Stimulated activated memory B cell treated with anti-CD40 and anti-IgM and Interleukin-4, amounts not matched to agents 10 μg/mL and 1 μg/mL and 100 μg/mL, for 72 hours (primary cell): ENCODE measurements around the gene FUBP3.

Source experiments
- ATAC-seq: fragments of 150-1000 bp; cut with Tn5 transposase; 2 replicates; pipeline ENCODE4 v1.10.0; 2021
- H3K27ac Mint-ChIP-seq: one replicate; pipeline ENCODE4 v1.8.0; 2022; ENCODE audit warnings: mild to moderate bottlenecking, mixed read lengths
- H3K27me3 Mint-ChIP-seq: one replicate; pipeline ENCODE4 v1.8.0; 2022; ENCODE audit warnings: mixed read lengths
- H3K36me3 Mint-ChIP-seq: one replicate; pipeline ENCODE4 v1.8.0; 2022; ENCODE audit warnings: mixed read lengths
- H3K4me1 Mint-ChIP-seq: one replicate; pipeline ENCODE4 v1.8.0; 2022; ENCODE audit warnings: mixed read lengths
- H3K4me3 Mint-ChIP-seq: one replicate; pipeline ENCODE4 v1.8.0; 2022; ENCODE audit warnings: mild to moderate bottlenecking, moderate library complexity, mixed read lengths
- H3K9me3 Mint-ChIP-seq: one replicate; pipeline ENCODE4 v1.8.0; 2022; ENCODE audit warnings: mixed read lengths

Gene FUBP3

GRCh38 chr9:130666393-130667119, 87.2 kb downstream of the FUBP3 start:
- ATAC-seq = no peak
- peaks cover 73% of the 10 kb centered on the region for H3K27me3 Mint-ChIP-seq
- H3K9me3 Mint-ChIP-seq = no peaks in the 10 kb centered on the region
- H3K4me1 Mint-ChIP-seq = peaks cover 34% of the 10 kb centered on the region
- peaks cover 5% of the 10 kb centered on the region for H3K36me3 Mint-ChIP-seq
- H3K4me3 Mint-ChIP-seq = no peak overlapping the region
- H3K27ac Mint-ChIP-seq = no peak overlapping the region

GRCh38 chr9:130667120-130667435, 87.7 kb downstream of the FUBP3 start:
- no peak overlapping the region for H3K4me3 Mint-ChIP-seq
- no peak overlapping the region for H3K27ac Mint-ChIP-seq
- peaks cover 68% of the 10 kb centered on the region for H3K27me3 Mint-ChIP-seq
- H3K36me3 Mint-ChIP-seq = peaks cover 5% of the 10 kb centered on the region
- peaks cover 29% of the 10 kb centered on the region for H3K4me1 Mint-ChIP-seq
- ATAC-seq = no peak
- H3K9me3 Mint-ChIP-seq = no peaks in the 10 kb centered on the region

- Mint-ChIP-seq H3K9me3 (no peaks in the 10 kb centered on the region), H3K36me3 (peaks cover 5% of the 10 kb centered on the region), H3K27ac (no peak overlapping the region), H3K27me3 (peaks cover 57% of the 10 kb centered on the region), H3K4me1 (peaks cover 17% of the 10 kb centered on the region), H3K4me3 (no peak overlapping the region)
- no peak for ATAC-seq
These were observed 88.8 kb downstream of the FUBP3 start for GRCh38 chr9:130668196-130668595.

GRCh38 chr9:130668659-130669058, 89.3 kb downstream of the FUBP3 start:
- no peak overlapping the region for H3K4me3 Mint-ChIP-seq
- H3K27ac Mint-ChIP-seq = no peak overlapping the region
- peaks cover 16% of the 10 kb centered on the region for H3K4me1 Mint-ChIP-seq
- peaks cover 52% of the 10 kb centered on the region for H3K27me3 Mint-ChIP-seq
- ATAC-seq = no peak
- no peaks in the 10 kb centered on the region for H3K9me3 Mint-ChIP-seq
- peaks cover 5% of the 10 kb centered on the region for H3K36me3 Mint-ChIP-seq

- H3K27ac Mint-ChIP-seq = no peak overlapping the region
- H3K4me3 Mint-ChIP-seq = no peak overlapping the region
- peaks cover 39% of the 10 kb centered on the region for H3K27me3 Mint-ChIP-seq
- H3K9me3 Mint-ChIP-seq = no peaks in the 10 kb centered on the region
- H3K36me3 Mint-ChIP-seq = peaks cover 5% of the 10 kb centered on the region
- ATAC-seq = no peak
- peaks cover 10% of the 10 kb centered on the region for H3K4me1 Mint-ChIP-seq
These were observed 90.6 kb downstream of the FUBP3 start for GRCh38 chr9:130669965-130670364.

GRCh38 chr9:130670644-130671043, 91.3 kb downstream of the FUBP3 start:
- H3K4me3 Mint-ChIP-seq = no peak overlapping the region
- H3K36me3 Mint-ChIP-seq = no peaks in the 10 kb centered on the region
- peaks cover 4% of the 10 kb centered on the region for H3K4me1 Mint-ChIP-seq
- no peak overlapping the region for H3K27ac Mint-ChIP-seq
- peak; percentile 42 for ATAC-seq
- H3K27me3 Mint-ChIP-seq = peaks cover 33% of the 10 kb centered on the region
- H3K9me3 Mint-ChIP-seq = no peaks in the 10 kb centered on the region

- Mint-ChIP-seq H3K27ac (no peak overlapping the region), H3K27me3 (peaks cover 21% of the 10 kb centered on the region), H3K4me3 (no peak overlapping the region), H3K9me3 (no peaks in the 10 kb centered on the region), H3K36me3 (no peaks in the 10 kb centered on the region), H3K4me1 (no peaks in the 10 kb centered on the region)
- ATAC-seq = no peak
These were observed 93.1 kb downstream of the FUBP3 start for GRCh38 chr9:130672466-130672865.

GRCh38 chr9:130672933-130673615, 93.7 kb downstream of the FUBP3 start:
- H3K4me3 Mint-ChIP-seq = no peak overlapping the region
- H3K27ac Mint-ChIP-seq = no peak overlapping the region
- no peaks in the 10 kb centered on the region for H3K9me3 Mint-ChIP-seq
- H3K27me3 Mint-ChIP-seq = peaks cover 17% of the 10 kb centered on the region
- H3K36me3 Mint-ChIP-seq = no peaks in the 10 kb centered on the region
- no peak for ATAC-seq
- H3K4me1 Mint-ChIP-seq = no peaks in the 10 kb centered on the region

GRCh38 chr9:130675396-130675795, 96.0 kb downstream of the FUBP3 start:
- H3K4me3 Mint-ChIP-seq = no peak overlapping the region
- peaks cover 31% of the 10 kb centered on the region for H3K27me3 Mint-ChIP-seq
- H3K27ac Mint-ChIP-seq = no peak overlapping the region
- H3K36me3 Mint-ChIP-seq = no peaks in the 10 kb centered on the region
- no peaks in the 10 kb centered on the region for H3K9me3 Mint-ChIP-seq
- no peaks in the 10 kb centered on the region for H3K4me1 Mint-ChIP-seq
- no peak for ATAC-seq

- Mint-ChIP-seq H3K36me3 (no peaks in the 10 kb centered on the region), H3K4me3 (no peak overlapping the region), H3K9me3 (no peaks in the 10 kb centered on the region), H3K4me1 (peaks cover 5% of the 10 kb centered on the region), H3K27ac (no peak overlapping the region), H3K27me3 (peaks cover 31% of the 10 kb centered on the region)
- no peak for ATAC-seq
These were observed 97.9 kb downstream of the FUBP3 start for GRCh38 chr9:130677252-130677651.

GRCh38 chr9:130680836-130681768, 101.7 kb downstream of the FUBP3 start:
- H3K4me1 Mint-ChIP-seq = peaks cover 11% of the 10 kb centered on the region
- peak; percentile 73 for ATAC-seq
- H3K27ac Mint-ChIP-seq = no peak overlapping the region
- H3K9me3 Mint-ChIP-seq = no peaks in the 10 kb centered on the region
- H3K27me3 Mint-ChIP-seq = peaks cover 31% of the 10 kb centered on the region
- no peaks in the 10 kb centered on the region for H3K36me3 Mint-ChIP-seq
- H3K4me3 Mint-ChIP-seq = peak overlapping the region; percentile 88

GRCh38 chr9:130681769-130682420, 102.5 kb downstream of the FUBP3 start:
- Mint-ChIP-seq H3K36me3 (no peaks in the 10 kb centered on the region), H3K4me3 (peak overlapping the region; percentile 88), H3K9me3 (no peaks in the 10 kb centered on the region), H3K27ac (peak overlapping the region; percentile 28), H3K27me3 (peaks cover 30% of the 10 kb centered on the region), H3K4me1 (peaks cover 11% of the 10 kb centered on the region)
- ATAC-seq = peak; percentile 60

- Mint-ChIP-seq H3K4me1 (peaks cover 11% of the 10 kb centered on the region), H3K4me3 (peak overlapping the region; percentile 88), H3K27me3 (peaks cover 23% of the 10 kb centered on the region), H3K9me3 (no peaks in the 10 kb centered on the region), H3K36me3 (no peaks in the 10 kb centered on the region), H3K27ac (peak overlapping the region; percentile 28)
- no peak for ATAC-seq
These were observed 103.2 kb downstream of the FUBP3 start for GRCh38 chr9:130682421-130683121.

- H3K4me3 Mint-ChIP-seq = no peak overlapping the region
- no peak overlapping the region for H3K27ac Mint-ChIP-seq
- H3K36me3 Mint-ChIP-seq = no peaks in the 10 kb centered on the region
- H3K9me3 Mint-ChIP-seq = no peaks in the 10 kb centered on the region
- H3K4me1 Mint-ChIP-seq = peaks cover 11% of the 10 kb centered on the region
- H3K27me3 Mint-ChIP-seq = peaks cover 2% of the 10 kb centered on the region
- ATAC-seq = no peak
These were observed 105.7 kb downstream of the FUBP3 start for GRCh38 chr9:130685104-130685503.
